Liver (tissue), 9 donors: Measurements from ENCODE around the gene PPFIA2. TPM values are rescaled to one million over a fixed set of nuclear protein-coding genes. Genes with fewer than 3 reads are reported as not detected.

Experiments used
- DNase-seq: peaks from one replicate; pipeline ENCODE4 v3.0.0-alpha.2; 2017; ENCODE audit warnings: low spot score
- H3K27ac ChIP-seq, 2 donors: one replicate each; pipeline ENCODE4 v1.7.0; 2013; ENCODE audit warnings: inconsistent platforms in 2 of 2, low read length in 2 of 2, control low read depth in 1 of 2, low read depth in 1 of 2, mild to moderate bottlenecking in 1 of 2
- H3K27me3 ChIP-seq, 4 donors: one replicate each; pipeline versions ENCODE4 v1.6.1 to v1.7.0; 2013; ENCODE audit warnings: low read length in 3 of 4, inconsistent platforms in 1 of 4, mild to moderate bottlenecking in 1 of 4, moderate library complexity in 1 of 4; ENCODE audit not compliant: control insufficient read depth in 4 of 4, insufficient read depth in 4 of 4
- H3K36me3 ChIP-seq, 4 donors: one replicate each; pipeline versions ENCODE4 v1.6.1 to v1.7.0; 2013; ENCODE audit warnings: low read length in 3 of 4, mild to moderate bottlenecking in 3 of 4, low read depth in 1 of 4, moderate library complexity in 1 of 4; ENCODE audit not compliant: control insufficient read depth in 4 of 4, insufficient read depth in 3 of 4
- H3K4me1 ChIP-seq, 4 donors: one replicate each; pipeline versions ENCODE4 v1.6.1 to v1.7.0; 2013; ENCODE audit warnings: low read length in 3 of 4, mild to moderate bottlenecking in 3 of 4, moderate library complexity in 1 of 4; ENCODE audit not compliant: control insufficient read depth in 4 of 4, insufficient read depth in 4 of 4
- H3K4me3 ChIP-seq, 3 donors: one replicate each; pipeline versions ENCODE4 v1.6.1 to v1.7.0; 2013; ENCODE audit warnings: low read length in 3 of 3, control low read depth in 1 of 3, low read depth in 1 of 3, mild to moderate bottlenecking in 1 of 3
- H3K9ac ChIP-seq, 2 donors: one replicate each; pipeline ENCODE4 v1.7.0; 2013; ENCODE audit warnings: low read length in 2 of 2, mild to moderate bottlenecking in 2 of 2, moderate library complexity in 2 of 2, control low read depth in 1 of 2, low read depth in 1 of 2
- H3K9me3 ChIP-seq, 4 donors: one replicate each; pipeline versions ENCODE4 v1.6.1 to v1.7.0; 2013; ENCODE audit warnings: low read length in 3 of 4; ENCODE audit not compliant: control insufficient read depth in 4 of 4
- CTCF ChIP-seq: fragments of 150-350 bp; IDR thresholded peaks from 2 replicates; pipeline ENCODE4 v1.5.1; 2017; ENCODE audit warnings: improper control_type of control experiment, low read depth, low read length; ENCODE audit not compliant: missing input control
- EGR1 ChIP-seq, 2 donors: IDR thresholded peaks; 2 replicates each; pipeline ENCODE4 v1.6.1; 2016 to 2018; ENCODE audit warnings: antibody characterized with exemption in 2 of 2, low read depth in 2 of 2
- FOXA1 ChIP-seq: IDR thresholded peaks from 2 replicates; pipeline ENCODE4 v1.6.1; 2016; ENCODE audit warnings: antibody characterized with exemption
- FOXA2 ChIP-seq: IDR thresholded peaks from 2 replicates; pipeline ENCODE4 v1.6.1; 2016; ENCODE audit warnings: antibody characterized with exemption
- GABPA ChIP-seq, 2 donors: IDR thresholded peaks in 1 of 2; conservative IDR thresholded peaks in 1 of 2; 2 replicates each; pipeline ENCODE4 v1.6.1; 2016; ENCODE audit warnings: antibody characterized with exemption in 2 of 2, mild to moderate bottlenecking in 1 of 2, moderate library complexity in 1 of 2
- HNF4A ChIP-seq, 2 donors: conservative IDR thresholded peaks; 2 replicates each; pipeline ENCODE4 v1.6.1; 2016; ENCODE audit warnings: antibody characterized with exemption in 2 of 2, mild to moderate bottlenecking in 2 of 2
- HNF4G ChIP-seq: IDR thresholded peaks from 2 replicates; pipeline ENCODE4 v1.6.1; 2016; ENCODE audit warnings: antibody characterized with exemption
- JUND ChIP-seq, 2 donors: IDR thresholded peaks; 2 replicates each; pipeline ENCODE4 v1.6.1; 2016; ENCODE audit warnings: antibody characterized with exemption in 2 of 2
- NR2F2 ChIP-seq: IDR thresholded peaks from 2 replicates; pipeline ENCODE4 v1.6.1; 2016; ENCODE audit warnings: antibody characterized with exemption
- RAD21 ChIP-seq, 2 donors: IDR thresholded peaks; 2 replicates each; pipeline ENCODE4 v1.6.1; 2016; ENCODE audit warnings: antibody characterized with exemption in 2 of 2, mild to moderate bottlenecking in 2 of 2
- REST ChIP-seq: IDR thresholded peaks from 2 replicates; pipeline ENCODE4 v1.6.1; 2016; ENCODE audit warnings: antibody characterized with exemption, mild to moderate bottlenecking
- RXRA ChIP-seq, 2 donors: IDR thresholded peaks; 2 replicates each; pipeline ENCODE4 v1.6.1; 2017 to 2018; ENCODE audit warnings: antibody characterized with exemption in 2 of 2, mild to moderate bottlenecking in 1 of 2
- SP1 ChIP-seq: IDR thresholded peaks from 2 replicates; pipeline ENCODE4 v1.6.1; 2018; ENCODE audit warnings: antibody characterized with exemption, mild to moderate bottlenecking
- TAF1 ChIP-seq: conservative IDR thresholded peaks from 2 replicates; pipeline ENCODE4 v1.6.1; 2016; ENCODE audit warnings: antibody characterized with exemption, mild to moderate bottlenecking
- YY1 ChIP-seq: IDR thresholded peaks from 2 replicates; pipeline ENCODE4 v1.6.1; 2016; ENCODE audit warnings: antibody characterized with exemption, mild to moderate bottlenecking
- ZBTB33 ChIP-seq: IDR thresholded peaks from 2 replicates; pipeline ENCODE4 v1.6.1; 2016; ENCODE audit warnings: antibody characterized with exemption
- WGBS: extraction: QIAGEN DNeasy Blood & Tissue Kit; methylation state at CpG from one replicate; pipeline ENCODE4 v1.1.7; 2013; 5-methylcytosine and 5-hydroxymethylcytosine counted together
- polyA plus RNA-seq, 2 donors: library from polyadenylated mRNA; stranded (reverse) in 1 of 2; unstranded in 1 of 2; fragments of 200-250 nt in 1 of 2; fragments of >200 nt in 1 of 2; fragmentation: Nextera tagmentation in 1 of 2; extraction: Ambion mirVana in 1 of 2; gene quantifications; one replicate each; pipeline versions ENCODE4 v1.2.1 to v1.2.3, GENCODE V29; 2013 to 2015
- total RNA-seq, 2 donors: library from RNA; depleted of rRNA; stranded (reverse); fragments of >200 nt; gene quantifications; one replicate each; pipeline ENCODE4 v1.2.3, GENCODE V29; 2014
- TF ChIP-seq, protein P1 (sequence below): IDR thresholded peaks from 2 replicates; pipeline ENCODE4 v1.6.1; 2016; ENCODE audit warnings: antibody characterized with exemption
- TF ChIP-seq, protein P2 (sequence below): IDR thresholded peaks from 2 replicates; pipeline ENCODE4 v1.6.1; 2016; ENCODE audit warnings: antibody characterized with exemption
- donor health status: healthy.
- donor health status: healthy.
- donor health status: healthy.
- donor health status: healthy.
- donor health status: healthy.

PPFIA2 gene
- total and polyA plus RNA-seq, 4 donors: 0.05 to 0.50 (median 0.22) TPM; not detected in 1

GRCh38 chr12:81333812-81334211, 425.3 kb downstream of the PPFIA2 start:
- no peaks in the 10 kb centered on the region for H3K9me3 ChIP-seq
- H3K27me3 ChIP-seq: no peaks in the 10 kb centered on the region
- no peaks in the 10 kb centered on the region for H3K36me3 ChIP-seq
- H3K4me3 ChIP-seq: no peak overlapping the region
- DNase-seq: no peak
- H3K27ac ChIP-seq: no peak overlapping the region
- WGBS: 39% methylated on average over 2 of the region's 2 CpGs
- no peak overlapping the region for H3K9ac ChIP-seq
- TF ChIP-seq CTCF (no peak), ZBTB33 (no peak), SP1 (no peak), NR2F2 (no peak), RXRA (IDR thresholded peaks at IDR 0.05) (no peak), FOXA2 (no peak), HNF4G (no peak), TAF1 (no peak), GABPA (IDR thresholded peaks at IDR 0.05 in 1 of 2, conservative IDR thresholded peaks at IDR 0.05 in 1 of 2) (no peak), FOXA1 (no peak), REST (no peak), EGR1 (IDR thresholded peaks at IDR 0.05; ENCODE audit: low read depth in 2 of 2) (no peak), YY1 (no peak), RAD21 (IDR thresholded peaks at IDR 0.05) (no peak), HNF4A (conservative IDR thresholded peaks at IDR 0.05) (no peak), JUND (IDR thresholded peaks at IDR 0.05) (no peak)
- TF ChIP-seq, protein P1, sequence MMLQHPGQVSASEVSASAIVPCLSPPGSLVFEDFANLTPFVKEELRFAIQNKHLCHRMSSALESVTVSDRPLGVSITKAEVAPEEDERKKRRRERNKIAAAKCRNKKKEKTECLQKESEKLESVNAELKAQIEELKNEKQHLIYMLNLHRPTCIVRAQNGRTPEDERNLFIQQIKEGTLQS: no peak
- TF ChIP-seq, protein P2, sequence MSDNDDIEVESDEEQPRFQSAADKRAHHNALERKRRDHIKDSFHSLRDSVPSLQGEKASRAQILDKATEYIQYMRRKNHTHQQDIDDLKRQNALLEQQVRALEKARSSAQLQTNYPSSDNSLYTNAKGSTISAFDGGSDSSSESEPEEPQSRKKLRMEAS: no peak
- H3K4me1 ChIP-seq: no peaks in the 10 kb centered on the region
